HG02870 (cell line): ENCODE measurements around the gene DIP2C.
"Not testable (repeated sequence)": the region's sequence is repeated elsewhere in the genome, so short reads cannot be mapped to it uniquely, and the experiment has no call there.

Source experiments
- ATAC-seq: cut with Tn5 transposase; IDR thresholded peaks from one replicate; pipeline ENCODE4 v1.9.1; 2021; ENCODE audit warnings: mild to moderate bottlenecking, moderate library complexity; ENCODE audit not compliant: unreplicated experiment

The DIP2C gene

DNA sequence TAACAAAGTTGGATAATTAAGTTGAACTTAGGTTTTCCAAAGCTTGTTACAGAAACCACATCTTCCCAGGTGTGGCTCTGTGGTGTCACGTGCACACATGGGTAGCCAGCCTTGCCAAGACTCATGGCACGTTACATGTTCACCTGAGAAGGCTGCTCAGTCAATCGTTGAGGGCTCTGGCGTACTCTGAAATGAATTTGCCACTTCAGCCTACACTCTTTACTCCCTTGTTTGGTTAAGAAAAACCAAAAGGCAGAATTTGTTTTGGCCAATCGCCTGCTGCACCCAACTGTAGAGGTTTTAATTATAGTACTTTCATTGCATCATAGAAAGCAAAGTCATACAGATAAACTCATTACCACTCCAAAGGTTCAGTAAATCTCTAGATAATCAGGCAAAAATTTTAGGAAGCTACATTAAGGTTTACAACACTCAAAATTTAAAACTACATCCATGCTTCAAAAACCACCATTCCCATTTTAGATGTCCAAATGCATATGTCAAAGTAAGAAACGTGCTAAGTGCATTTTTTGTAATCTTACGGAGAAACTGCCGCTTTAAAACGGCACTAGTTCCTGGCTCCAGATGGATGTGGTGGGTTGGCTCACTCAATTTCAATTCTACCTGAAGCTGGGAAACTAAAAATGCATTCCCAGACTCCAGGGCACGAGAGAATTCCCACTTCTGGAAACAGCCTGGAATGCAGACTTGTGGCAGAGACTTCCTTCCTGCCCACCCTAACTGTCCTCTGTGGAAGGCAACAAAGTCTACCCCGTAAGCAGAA lies 88.4 kb downstream of the DIP2C start:
- no peak for ATAC-seq

DNA sequence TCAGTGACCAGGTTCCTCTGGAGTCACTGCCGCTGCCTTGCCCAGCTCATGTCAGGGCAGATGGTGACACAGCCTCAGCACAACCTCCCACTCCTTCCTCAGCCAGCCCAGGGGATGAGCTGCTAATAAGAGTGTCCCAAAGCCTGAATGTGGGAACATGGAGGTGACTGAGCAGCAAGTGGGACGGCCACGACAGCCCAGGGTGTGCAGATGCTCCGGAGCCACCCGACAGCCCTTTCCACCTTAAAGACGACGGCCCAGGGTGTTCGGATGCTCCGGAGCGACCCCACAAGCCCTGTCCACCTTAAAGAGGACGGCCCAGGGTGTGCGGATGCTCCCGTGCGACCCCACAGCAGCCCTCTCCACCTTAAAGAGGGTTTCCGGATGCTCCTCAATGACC lies 89.2 kb downstream of the DIP2C start:
- ATAC-seq, result no peak

DNA sequence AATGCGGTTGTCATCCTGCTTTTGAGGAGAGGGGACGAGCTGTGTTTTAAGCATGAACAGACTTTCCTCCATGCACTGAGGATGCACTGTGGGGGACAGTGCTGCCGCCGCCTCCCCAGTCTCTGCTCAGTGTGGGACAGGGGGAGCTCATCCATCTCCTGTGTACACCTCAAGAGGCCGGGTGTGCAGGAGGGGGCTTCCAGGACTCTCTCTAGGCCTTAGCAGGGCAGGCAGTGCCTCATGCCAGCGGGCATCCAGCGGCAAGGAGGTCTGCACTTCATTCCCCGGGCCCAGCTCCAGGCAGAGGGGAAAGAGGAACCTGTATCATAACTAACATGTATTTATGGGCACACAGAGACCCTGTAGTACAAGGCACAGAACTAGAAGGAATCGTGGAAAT lies 89.7 kb downstream of the DIP2C start:
- ATAC-seq, result no peak

DNA sequence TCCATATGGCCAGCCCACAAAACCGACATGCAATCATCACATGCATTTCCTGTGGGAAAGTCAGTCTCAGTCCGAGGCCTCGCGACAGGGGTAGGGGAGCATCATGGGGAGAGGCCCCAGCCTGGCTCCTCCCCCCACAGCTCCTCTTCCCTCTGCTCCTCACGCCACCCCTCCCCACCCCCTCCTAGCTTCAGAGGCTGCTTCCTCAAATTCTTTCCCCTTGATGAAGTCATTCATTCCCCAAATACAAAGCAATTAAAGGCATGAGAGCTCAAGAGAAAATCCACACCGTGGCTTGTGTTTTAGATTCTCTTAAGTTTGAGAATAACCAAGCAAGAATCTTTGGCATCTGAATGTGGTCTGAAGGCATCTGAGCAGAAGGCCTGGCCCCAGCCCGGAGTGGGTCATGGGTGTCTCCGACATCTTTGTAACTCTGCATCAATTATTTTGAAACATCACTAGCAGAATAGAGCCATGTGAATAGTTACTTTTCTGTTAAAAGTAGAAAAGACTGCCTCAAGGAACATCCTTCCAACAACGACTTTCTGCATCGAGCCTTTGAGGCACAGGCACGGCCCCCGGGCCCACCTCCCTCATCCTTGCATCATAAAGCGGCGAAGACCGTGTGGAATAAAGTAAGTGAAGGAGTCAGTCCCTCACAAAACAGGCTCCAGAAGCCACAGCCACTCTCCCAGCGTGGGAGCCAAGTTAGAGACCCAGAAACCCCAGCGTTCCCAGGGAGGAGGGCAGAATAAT lies 90.9 kb downstream of the DIP2C start:
- ATAC-seq, result no peak

DNA sequence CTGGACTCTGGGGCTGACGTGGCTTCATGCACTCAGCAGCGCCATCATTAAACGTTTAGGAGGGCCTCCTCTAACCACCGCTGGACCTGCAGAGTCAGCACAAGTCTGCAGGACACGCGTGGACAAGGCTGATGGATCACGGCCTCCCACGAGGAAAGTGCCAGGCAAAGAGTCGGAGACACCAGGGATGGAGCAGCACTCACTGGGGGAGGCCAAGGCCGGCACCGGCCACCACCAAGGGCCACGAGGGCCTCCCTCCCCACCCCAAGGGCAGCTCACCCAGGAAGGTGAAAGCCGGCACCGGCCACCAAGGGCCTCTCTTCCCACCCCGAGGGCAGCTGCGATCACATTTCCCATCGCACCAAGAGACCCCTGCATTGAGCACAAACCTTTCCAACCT lies 91.5 kb downstream of the DIP2C start:
- ATAC-seq, result no peak

DNA sequence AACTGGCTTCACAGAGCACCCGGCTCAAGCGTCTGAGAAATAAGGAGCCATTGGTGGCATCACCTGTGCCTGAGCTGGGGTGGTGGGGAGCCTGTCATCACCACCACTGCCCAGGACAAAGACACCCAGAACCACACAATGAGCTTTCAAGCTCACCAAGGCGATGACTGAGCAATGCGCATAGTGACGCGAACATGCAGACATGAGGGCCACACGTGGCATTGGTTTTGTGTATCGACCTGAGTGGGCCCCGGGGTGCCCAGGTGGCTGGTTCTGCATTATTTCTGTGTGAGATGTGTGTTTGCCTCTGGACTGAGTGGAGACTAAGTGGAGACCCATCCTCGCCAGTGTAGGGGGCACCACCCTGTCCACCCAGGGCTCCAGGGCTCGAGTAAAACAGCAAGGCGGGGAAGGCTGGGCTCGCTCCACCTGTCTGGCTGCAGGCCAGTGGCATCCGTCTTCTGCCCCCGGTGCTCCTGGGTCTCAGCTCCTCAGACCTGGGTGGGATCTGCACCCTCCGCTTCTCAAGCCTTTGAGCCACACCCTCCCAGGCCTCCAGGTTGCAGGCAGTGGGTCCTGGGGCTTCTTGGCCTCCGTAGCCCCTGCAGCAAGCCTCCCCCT lies 92.6 kb downstream of the DIP2C start:
- ATAC-seq, result no peak

DNA sequence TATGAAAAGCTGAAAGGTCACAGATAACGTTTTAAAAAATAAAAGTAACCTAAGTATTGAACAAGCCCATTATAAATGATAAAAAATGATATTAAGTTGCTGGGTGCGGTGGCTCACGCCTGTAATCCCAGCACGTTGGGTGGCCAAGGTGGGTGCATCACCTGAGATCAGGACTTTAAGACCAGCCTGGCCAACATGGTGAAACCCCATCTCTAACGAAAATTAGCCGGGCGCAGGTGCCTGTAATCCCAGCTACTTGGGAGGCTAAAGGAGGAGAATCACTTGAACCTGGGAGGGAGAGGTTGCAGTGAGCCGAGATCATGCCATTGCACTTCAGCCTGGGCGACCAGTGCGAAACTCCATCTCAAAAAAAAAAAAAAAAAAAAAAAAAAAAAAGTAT lies 93.3 kb downstream of the DIP2C start:
- not testable (repeated sequence) for ATAC-seq

DNA sequence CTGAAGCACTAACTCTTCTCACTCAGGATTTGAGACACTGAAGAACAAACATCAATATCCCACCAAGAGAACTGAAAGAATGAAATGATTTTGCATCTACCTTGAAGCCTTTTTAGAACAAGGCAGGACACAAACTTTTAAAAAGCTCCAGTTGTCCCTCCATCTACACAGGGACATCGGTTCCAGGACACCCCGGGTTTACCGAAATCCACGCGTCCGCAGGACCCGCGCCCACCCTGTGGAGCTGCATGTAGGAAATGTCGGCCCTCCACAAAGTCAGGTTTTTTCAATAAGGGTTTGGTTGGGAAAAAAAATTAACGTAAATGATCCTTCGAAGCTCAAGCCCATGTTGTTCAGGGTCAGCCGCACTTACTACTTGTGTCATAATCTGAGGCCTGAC lies 94.0 kb downstream of the DIP2C start:
- ATAC-seq, result no peak

DNA sequence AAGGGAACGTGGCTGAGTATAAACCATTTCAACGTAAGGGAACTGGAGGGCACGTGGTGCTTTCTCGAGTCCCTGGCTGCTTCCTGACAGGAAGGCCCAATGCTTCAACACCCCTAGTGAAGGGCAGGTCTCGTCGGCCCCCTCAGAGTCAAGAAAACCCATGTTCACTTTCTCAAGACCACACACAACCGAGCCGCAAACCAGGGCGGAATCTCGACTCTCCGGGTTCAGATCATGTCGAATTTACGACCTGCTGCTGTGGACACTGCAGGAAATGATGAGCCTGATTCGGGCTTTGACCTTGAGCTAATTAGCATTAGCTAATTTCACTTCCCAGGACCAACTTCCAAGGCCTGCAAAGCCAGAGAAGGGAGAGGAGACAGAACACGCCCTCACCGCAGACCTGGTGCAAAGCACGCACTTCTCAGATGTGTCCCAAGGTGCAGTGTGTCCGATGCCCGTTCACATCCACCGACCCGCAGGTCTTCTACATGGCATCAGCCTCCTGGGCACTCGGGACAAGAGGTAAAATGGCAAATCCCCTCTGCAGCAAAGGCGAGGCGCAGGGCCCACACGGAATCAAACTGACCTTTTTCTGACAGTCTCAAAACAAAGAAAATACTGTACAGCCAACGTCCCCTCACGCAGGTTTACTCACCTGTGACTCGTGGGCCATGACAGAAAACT lies 94.7 kb downstream of the DIP2C start:
- no peak for ATAC-seq

DNA sequence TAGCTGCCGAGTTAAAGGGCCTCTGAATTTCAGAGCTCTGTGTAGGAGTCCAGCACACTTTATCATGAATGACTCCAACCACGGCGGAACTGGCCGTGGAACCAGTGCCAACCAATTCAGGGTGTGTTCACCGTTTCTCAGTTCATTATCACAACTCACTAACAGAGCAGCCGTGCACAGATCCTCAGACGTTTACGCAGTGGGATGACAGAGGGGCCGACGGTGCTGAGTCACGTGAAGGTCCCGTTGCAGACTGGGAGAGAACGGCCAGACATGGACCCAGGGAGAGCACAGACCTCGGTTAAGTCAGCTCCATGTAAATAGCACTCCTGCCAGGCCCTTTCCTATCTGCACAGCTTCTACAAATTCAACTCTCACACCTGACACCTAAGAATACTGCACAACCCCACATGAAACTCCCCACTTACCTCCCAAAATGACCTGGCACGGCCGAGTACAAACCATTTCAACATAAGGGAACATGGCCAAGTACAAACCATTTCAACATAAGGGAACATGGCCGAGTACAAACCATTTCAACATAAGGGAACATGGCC lies 95.5 kb downstream of the DIP2C start:
- ATAC-seq, result no peak

DNA sequence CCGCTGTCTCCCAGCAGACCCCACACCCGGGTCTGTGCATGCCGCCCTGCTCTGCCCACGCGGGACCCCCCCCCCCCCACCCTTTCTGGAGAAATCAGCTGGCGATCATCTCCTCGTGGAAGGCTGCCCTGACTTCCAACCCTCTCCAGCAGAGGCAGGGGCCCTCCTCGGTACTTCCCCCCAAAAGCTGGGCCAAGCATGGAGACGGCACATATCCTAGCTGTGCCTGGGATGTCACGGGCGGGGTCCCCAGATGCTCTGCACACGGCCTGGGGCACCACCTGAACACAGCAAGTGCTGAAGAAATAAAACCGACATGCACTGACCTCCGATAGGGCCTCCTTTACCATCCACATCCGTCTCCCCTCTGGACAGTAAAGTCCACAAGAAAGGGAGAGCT lies 96.0 kb downstream of the DIP2C start:
- ATAC-seq, result no peak

DNA sequence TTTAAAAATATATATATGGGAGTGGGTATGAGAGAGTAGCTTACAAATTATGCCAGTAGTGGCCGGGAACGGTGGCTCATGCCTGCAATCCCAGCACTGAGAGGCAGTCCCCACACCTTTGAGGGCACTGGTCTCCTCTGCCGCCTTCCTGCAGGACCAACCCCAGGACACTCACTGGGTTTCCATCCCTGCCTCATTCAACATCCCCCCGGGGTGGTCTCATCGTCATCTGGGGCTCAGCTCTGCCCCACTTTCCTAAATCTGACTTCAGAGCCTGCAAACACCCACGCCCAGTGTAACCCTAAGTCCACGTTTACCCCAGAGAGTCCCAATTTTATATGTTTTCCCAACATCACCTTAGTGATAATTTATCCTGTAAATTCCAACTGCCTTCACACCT lies 96.5 kb downstream of the DIP2C start:
- ATAC-seq, result no peak

DNA sequence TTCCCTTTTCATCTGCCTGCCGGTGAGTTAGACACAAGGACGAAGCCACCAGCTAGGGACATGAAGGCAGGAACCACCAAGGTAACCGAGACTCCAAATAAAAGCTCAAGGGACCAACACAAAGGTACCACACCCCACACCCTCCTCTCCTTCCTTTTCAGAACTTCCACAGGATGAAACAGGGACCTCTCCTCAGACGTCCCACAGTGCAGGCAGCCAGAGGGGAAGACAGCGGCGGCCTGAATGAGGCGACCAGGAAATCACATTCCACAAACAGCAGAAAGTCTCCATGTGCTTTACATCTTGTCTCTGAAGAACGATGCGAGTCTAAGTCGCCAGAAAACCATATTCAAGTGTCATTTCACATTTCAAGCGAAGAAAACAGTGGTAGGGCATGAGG lies 97.8 kb downstream of the DIP2C start:
- no peak for ATAC-seq

DNA sequence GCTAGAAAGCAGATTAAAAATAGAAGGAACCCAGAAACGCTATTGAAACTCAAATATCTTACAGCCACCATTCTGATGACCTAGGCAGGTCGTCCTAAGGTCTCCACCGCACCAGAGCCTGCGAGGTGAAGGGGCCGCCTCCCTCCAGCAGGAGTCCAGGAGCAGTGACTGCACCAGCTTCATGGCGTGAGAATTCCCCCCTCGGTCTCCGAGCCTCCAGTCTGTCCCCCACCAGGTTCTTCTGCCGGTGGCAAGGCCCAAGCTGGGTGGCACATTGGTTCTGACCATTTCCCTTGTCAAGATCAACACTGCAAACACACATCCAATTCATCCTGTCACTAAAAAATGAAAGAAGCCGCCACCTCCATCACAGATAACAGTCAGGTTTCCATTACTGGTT lies 98.7 kb downstream of the DIP2C start:
- ATAC-seq, result no peak

DNA sequence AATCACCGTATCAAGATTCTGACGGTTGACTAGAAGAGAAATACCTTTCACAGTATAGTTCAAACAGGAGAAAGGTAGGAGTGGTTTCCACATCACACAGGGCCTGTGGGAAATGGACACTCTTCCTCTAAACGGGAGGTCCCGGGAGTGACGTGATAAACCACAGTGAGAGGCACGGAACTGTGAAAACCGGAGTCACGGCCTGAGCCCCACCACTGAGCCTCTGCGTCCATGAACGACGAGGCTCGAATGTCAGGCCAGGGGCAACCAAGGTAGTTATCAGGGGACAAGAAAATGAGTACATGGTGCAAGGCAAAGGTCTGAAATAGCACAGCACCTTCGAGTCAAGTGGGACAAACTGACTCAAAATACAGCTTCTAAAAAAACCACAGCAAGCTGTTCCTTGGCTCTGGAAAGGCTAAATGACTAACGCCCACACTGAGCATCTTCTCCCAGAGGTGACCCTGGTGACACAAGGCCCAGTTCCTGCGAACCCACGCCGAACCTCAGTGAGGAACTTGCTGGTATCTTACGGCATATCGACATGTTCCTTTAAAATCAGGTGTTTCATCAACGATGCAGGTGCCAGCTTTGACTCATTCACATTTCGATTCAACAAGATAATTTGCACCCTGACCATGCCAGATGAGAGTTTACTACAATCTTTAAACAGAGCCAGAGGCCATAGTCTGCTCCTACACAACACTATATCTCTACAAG lies 99.3 kb downstream of the DIP2C start:
- ATAC-seq, result no peak

DNA sequence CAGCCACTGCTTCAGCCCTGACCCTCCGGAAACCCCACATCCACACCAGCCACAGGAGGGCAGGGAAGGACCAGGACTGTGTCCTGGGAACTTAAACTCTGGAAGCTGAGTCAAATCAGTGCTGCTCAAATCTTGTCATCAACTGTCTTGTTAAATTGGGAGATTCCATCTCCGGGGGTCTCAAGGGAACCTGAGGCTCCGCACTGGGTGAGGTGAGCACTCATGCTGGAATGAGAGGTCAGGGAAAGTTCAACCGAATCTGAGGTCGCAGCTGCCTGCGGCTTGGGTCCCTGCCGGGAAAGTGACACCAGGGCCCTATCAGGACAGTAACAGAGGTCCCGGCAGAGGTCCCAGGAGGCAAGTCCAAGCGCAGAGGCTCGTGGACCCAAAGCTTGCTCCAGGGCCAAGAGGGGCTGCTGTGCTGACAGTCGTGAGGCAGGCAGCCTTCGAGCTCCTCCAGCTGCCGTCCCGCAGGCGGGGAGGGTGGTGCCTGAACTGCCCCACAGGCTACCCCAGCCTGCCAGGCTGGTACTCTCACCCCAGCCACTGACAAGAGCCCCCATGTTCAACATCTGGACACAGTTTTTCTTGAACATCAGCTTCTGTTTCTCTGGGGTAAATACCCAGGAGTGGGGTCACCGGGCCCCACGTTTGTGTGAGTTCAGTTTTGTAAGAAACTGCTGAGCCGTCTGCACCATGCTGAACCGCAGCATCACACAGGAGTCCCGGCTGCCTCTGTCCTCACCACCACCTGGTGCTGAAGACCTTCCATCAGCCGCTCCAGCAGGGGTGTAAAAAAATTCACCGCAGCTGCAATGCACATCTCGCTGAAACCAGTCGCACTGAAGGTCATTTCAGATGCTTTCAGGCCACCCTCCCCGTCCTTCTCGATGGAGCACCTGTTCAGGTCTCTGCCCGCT lies 101.0 kb downstream of the DIP2C start:
- ATAC-seq, result no peak

DNA sequence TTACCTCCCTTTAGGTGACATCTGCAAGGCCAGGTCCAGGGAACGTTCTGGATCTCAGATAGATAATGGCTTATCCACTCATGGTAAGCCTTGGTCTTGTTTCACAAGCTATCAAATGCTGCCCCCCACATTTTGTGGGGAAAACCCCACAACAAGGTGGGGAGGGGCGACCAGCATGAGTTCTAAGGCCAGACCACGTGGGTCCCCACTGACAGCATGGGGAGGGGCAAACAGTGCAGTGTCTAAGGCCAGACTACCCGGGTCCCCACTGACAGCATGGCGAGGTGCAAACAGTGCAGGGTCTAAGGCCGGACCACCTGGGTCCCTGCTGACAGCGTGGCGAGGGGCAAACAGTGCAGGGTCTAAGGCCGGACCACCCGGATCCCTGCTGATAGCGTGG lies 102.8 kb downstream of the DIP2C start:
- no peak for ATAC-seq

DNA sequence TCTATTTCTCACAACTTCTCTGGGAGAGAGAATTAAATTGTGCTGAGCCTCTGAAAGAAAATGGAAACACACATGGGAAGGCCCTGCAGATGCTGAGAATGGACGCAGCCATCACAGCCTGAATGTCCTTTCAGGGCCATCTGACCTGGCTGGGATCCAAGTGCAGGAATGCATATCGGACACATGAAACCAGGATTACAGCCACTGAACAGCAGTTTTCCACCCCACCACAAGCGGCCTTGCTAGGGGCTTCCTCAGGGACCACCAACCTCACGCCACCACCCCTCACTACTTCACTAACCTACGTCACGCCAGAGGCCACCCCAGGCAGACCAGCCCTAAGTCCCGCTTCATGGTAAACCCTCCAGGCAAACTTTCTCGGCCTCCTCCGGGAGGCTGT lies 103.3 kb downstream of the DIP2C start:
- no peak for ATAC-seq

DNA sequence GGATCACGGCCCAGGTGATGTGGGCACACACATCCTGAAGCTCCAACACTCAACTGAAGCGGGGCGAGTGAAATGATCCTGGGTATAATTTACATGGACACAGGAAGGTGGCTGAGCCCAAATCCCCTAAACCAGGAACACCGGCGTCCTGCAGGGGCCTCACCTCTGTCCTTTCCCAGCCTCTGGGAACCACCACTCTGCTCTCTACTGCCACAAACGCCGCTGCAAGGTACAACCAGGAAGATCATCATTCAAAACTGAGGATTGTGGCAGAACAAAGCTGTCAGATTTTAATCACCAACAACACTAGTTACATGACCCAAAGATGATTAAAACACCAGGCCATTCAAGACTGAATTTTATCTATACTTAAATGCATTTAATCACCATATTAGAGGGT lies 104.0 kb downstream of the DIP2C start:
- no peak for ATAC-seq
